Upper lobe of right lung (tissue), 1 donor: ENCODE measurements around the gene ABCA2. TPM values are rescaled to one million over a fixed set of nuclear protein-coding genes. Genes with fewer than 3 reads are reported as not detected.

Source experiments
- ATAC-seq: fragments of 200-7000 bp; cut with Tn5 transposase; one replicate; pipeline ENCODE4 v1.9.1; 2020; ENCODE audit warnings: mild to moderate bottlenecking, moderate library complexity
- DNase-seq: peaks from one replicate; pipeline ENCODE4 v3.0.0-alpha.2; 2020
- H3K27ac ChIP-seq: fragments of 200-600 bp; one replicate; pipeline ENCODE4 v1.8.0; 2022
- H3K27me3 ChIP-seq: fragments of 200-600 bp; one replicate; pipeline ENCODE4 v1.8.0; 2022; ENCODE audit warnings: mild to moderate bottlenecking
- H3K36me3 ChIP-seq: fragments of 200-600 bp; one replicate; pipeline ENCODE4 v1.8.0; 2022
- H3K4me1 ChIP-seq: fragments of 200-600 bp; one replicate; pipeline ENCODE4 v1.8.0; 2022
- H3K4me3 ChIP-seq: fragments of 200-600 bp; one replicate; pipeline ENCODE4 v1.8.0; 2022; ENCODE audit warnings: mild to moderate bottlenecking
- H3K9me3 ChIP-seq: fragments of 200-600 bp; one replicate; pipeline ENCODE4 v1.8.0; 2022
- intact Hi-C: fragments of 100-400 bp; cut with DNase I; formaldehyde crosslinking; loops from one replicate; pipeline ENCODE4 v1.11.0; 2022
- total RNA-seq: library from RNA; stranded (reverse); fragmentation: NEBNext Ultra II Directional; extraction: Animal tissue kit (Norgen Biotek cat#: 25700); gene quantifications from one replicate; pipeline ENCODE4 v1.2.1, GENCODE V29; 2021
- TF ChIP-seq, protein P1 (sequence below): fragments of 200-600 bp; IDR thresholded peaks from one replicate; pipeline ENCODE4 v1.8.0; 2022; ENCODE audit warnings: antibody characterized with exemption
- donor health status: DM: no; HTN: yes; CAD: no; lungs with severe emphysema.

ABCA2 gene
- total RNA-seq, 1 donor from 2014 or later = 44.3 TPM

DNA sequence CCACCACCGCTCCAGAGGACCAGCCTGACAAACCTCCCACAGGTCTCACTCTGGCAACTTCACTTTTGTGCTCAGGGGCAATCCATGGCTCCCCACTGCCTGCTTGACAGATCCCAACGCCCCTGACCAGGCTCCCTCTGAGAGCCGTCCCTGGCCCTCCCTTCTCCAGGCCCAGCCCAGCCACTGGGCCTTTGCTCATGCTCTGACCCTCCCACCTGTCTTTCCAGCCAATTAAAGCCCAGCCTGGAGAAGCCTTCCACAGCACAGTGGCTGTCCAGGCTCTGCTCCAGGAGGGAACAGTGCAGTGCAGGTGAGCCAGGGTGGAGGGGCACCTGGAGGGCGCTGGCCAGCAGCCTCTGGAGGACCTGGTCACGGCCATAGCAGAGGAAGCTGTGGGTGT, 22.5 kb upstream of the ABCA2 start:
- intact Hi-C loops = no loop called here
- Histone ChIP-seq H3K9me3 (no peaks in the 10 kb centered on the region), H3K27me3 (peaks cover 61% of the 10 kb centered on the region), H3K27ac (no peak overlapping the region), H3K4me1 (peaks cover 25% of the 10 kb centered on the region), H3K4me3 (no peak overlapping the region), H3K36me3 (no peaks in the 10 kb centered on the region)
- DNase-seq (no peak), ATAC-seq (no peak)
- TF ChIP-seq, protein P1, sequence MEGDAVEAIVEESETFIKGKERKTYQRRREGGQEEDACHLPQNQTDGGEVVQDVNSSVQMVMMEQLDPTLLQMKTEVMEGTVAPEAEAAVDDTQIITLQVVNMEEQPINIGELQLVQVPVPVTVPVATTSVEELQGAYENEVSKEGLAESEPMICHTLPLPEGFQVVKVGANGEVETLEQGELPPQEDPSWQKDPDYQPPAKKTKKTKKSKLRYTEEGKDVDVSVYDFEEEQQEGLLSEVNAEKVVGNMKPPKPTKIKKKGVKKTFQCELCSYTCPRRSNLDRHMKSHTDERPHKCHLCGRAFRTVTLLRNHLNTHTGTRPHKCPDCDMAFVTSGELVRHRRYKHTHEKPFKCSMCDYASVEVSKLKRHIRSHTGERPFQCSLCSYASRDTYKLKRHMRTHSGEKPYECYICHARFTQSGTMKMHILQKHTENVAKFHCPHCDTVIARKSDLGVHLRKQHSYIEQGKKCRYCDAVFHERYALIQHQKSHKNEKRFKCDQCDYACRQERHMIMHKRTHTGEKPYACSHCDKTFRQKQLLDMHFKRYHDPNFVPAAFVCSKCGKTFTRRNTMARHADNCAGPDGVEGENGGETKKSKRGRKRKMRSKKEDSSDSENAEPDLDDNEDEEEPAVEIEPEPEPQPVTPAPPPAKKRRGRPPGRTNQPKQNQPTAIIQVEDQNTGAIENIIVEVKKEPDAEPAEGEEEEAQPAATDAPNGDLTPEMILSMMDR = no peak

DNA sequence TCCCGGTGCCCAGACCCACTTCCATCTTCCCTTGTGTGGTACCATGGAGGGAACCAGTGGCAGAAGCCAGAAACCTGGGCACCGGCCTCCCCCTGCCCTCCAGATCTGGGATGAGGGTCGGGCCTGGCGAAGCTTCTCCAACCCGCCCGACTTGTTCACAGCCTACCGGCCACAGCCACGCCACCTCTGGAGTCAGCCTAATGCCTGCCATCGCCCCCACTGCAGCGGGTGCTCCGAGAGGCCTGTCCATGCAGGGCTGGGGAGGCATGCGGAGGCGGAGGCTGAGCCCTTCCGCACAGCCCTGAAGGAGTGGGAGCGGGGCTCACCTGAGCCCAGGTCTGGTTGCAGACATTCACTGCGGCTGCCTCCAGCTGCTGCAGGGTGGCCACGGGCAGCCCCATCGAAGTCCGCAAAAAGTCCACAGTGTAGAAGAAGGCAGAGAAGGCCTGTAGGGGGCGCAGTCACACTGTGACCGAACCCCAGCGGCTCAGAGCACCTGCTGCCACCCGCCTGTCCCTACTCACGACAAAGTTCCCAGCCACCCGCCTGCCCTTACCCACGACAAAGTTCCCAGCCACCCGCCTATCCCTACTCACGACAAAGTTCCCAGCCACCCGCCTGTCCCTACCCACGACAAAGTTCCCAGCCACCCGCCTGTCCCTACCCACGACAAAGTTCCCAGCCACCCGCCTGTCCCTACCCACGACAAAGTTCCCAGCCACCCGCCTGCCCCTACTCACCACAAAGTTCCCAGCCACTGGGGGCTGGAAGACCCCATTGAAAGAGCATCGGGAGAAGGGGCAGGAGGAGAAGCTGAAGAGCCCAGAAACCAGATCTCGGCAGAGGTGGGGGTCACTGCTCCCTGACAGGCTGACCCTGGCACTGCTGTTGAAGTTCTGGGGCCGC, 21.8 kb upstream of the ABCA2 start:
- H3K36me3 ChIP-seq = no peaks in the 10 kb centered on the region
- DNase-seq (no peak), ATAC-seq (peak; percentile 42)
- no peak overlapping the region for H3K4me3 ChIP-seq
- H3K9me3 ChIP-seq = no peaks in the 10 kb centered on the region
- intact Hi-C loops = no loop called here
- peaks cover 24% of the 10 kb centered on the region for H3K4me1 ChIP-seq
- TF ChIP-seq, protein P1 = peak; percentile 49
- peaks cover 66% of the 10 kb centered on the region for H3K27me3 ChIP-seq
- no peak overlapping the region for H3K27ac ChIP-seq

DNA sequence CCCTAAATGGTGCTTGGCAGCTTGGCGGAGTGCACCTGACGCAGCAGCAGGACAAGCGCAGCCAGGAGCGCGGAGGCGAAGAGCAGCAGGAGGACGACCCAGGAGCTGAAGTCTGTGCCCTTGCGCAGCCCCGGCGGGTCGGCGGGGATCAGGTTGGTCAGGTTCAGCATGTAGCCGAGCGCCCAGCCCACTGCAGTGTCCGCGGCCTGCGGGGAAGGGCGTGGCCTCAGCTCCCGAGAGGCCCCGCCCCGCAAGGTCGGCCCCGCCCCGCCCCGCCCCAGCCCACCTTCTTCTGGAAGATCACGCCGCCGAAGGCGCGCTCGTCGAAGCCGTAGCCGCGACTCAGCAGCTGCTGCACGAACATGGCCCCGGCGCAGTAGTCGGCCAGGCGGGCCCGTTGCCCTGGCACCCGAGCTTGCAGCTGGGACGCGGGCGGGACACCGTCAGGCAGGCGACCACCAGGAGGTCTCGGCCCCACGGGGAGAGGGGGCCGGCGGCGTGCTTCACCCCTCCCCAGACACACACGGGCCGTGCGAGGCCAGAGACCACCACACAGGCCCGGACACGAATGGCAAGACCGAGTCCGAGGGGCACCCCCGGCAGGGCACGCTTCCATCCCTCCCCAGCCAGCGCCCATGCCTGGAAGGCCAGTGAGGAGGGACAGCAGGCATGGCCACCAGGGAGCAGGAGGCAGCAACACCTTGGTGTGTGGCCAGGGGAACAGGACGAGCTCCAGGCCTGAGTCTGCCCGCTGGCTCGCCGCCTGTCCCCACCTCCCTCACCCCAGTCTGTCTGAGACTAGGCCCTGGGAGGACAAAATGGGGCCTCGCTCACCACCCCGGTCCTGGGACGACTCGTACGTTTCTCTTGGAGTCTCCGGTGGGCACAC, 20.9 kb upstream of the ABCA2 start:
- Histone ChIP-seq H3K36me3 (no peaks in the 10 kb centered on the region), H3K27me3 (peaks cover 68% of the 10 kb centered on the region), H3K4me3 (no peak overlapping the region), H3K4me1 (peaks cover 31% of the 10 kb centered on the region), H3K27ac (no peak overlapping the region), H3K9me3 (no peaks in the 10 kb centered on the region)
- TF ChIP-seq, protein P1 = no peak
- DNase-seq (no peak), ATAC-seq (no peak)
- intact Hi-C loops = no loop called here

DNA sequence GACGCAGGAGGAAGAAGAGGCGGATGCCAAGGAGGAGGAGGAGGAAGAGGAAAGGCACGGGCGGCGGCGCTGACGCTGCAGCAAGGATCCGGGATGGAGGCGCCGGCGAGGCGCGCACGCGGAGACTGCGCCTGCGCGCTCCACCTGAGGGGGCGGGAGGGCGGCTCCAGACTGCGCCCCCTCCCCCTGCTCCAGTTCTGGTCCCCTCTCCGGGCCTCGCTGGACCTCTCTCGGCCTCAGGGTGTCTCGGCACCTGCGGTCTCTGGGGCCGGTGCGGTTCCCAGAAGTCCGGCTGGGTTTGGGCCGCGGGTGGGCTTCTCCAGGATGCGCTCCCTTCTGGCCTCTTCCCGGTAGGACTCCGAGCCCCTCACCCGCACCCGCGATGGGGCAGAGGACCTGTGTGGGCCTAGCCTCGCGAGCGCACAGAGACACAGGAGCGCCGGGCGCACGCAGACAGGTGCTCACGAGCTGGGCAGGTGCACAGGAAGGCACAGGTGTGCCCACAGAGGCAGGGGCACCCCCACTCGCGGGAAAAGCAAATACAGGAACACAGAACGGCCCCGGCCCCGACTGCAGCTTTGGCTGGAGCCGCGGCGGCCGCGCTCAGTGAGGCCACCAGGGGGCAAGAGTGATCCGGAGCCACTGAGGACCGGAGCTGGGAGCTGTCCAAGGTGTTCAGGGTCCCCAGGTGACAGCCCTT, 18.2 kb upstream of the ABCA2 start, which contains the start of gene NPDC1:
Gene NPDC1, minus strand, starts transcription at position 90 of the 700 bp plus-strand sequence. CDS start 188 bp downstream, outside the sequence.
- TF ChIP-seq, protein P1 = peak; percentile 86
- Histone ChIP-seq H3K27ac (peak within 1 kb of the TSS; percentile 66), H3K4me1 (peaks cover 23% of the 10 kb centered on the region), H3K4me3 (peak within 1 kb of the TSS; percentile 64), H3K9me3 (no peaks in the 10 kb centered on the region), H3K27me3 (peaks cover 42% of the 10 kb centered on the region), H3K36me3 (no peaks in the 10 kb centered on the region)
- DNase-seq (peak; percentile 89), ATAC-seq (peak; percentile 77)
- intact Hi-C loops = no loop called here
